ENCODE data around the gene PRSS33.

The PRSS33 gene

DNA sequence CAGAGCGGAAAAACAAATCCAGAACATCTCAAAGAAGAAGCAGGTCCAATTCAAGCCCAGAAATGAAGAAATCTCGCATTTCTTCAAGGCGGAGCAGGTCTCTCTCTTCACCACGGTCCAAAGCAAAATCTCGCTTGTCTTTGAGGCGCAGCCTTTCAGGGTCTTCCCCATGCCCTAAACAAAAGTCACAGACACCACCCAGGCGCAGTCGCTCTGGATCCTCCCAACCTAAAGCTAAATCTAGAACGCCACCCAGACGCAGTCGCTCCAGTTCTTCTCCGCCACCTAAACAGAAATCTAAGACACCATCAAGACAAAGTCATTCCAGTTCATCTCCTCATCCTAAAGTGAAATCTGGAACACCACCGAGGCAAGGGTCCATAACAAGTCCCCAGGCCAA lies 24.6 kb downstream of the PRSS33 start:
- TF ChIP-seq, protein P1, sequence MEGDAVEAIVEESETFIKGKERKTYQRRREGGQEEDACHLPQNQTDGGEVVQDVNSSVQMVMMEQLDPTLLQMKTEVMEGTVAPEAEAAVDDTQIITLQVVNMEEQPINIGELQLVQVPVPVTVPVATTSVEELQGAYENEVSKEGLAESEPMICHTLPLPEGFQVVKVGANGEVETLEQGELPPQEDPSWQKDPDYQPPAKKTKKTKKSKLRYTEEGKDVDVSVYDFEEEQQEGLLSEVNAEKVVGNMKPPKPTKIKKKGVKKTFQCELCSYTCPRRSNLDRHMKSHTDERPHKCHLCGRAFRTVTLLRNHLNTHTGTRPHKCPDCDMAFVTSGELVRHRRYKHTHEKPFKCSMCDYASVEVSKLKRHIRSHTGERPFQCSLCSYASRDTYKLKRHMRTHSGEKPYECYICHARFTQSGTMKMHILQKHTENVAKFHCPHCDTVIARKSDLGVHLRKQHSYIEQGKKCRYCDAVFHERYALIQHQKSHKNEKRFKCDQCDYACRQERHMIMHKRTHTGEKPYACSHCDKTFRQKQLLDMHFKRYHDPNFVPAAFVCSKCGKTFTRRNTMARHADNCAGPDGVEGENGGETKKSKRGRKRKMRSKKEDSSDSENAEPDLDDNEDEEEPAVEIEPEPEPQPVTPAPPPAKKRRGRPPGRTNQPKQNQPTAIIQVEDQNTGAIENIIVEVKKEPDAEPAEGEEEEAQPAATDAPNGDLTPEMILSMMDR (IDR thresholded peaks at IDR 0.05; ENCODE audit: insufficient read depth, low read length, missing control alignments) = no peak
- ChIA-PET CTCF (no interaction called here), POLR2A (interaction anchor here (1.2 kb wide), 1 partner anchor 10 kb away, joined by 4 read pairs; the partner anchor contains the start of gene SRRM2)
- no peak for DNase-seq (ENCODE audit: low read depth, low spot score)
- H3K4me3 ChIP-seq (ENCODE audit: low read depth, low read length) = no peak overlapping the region

DNA sequence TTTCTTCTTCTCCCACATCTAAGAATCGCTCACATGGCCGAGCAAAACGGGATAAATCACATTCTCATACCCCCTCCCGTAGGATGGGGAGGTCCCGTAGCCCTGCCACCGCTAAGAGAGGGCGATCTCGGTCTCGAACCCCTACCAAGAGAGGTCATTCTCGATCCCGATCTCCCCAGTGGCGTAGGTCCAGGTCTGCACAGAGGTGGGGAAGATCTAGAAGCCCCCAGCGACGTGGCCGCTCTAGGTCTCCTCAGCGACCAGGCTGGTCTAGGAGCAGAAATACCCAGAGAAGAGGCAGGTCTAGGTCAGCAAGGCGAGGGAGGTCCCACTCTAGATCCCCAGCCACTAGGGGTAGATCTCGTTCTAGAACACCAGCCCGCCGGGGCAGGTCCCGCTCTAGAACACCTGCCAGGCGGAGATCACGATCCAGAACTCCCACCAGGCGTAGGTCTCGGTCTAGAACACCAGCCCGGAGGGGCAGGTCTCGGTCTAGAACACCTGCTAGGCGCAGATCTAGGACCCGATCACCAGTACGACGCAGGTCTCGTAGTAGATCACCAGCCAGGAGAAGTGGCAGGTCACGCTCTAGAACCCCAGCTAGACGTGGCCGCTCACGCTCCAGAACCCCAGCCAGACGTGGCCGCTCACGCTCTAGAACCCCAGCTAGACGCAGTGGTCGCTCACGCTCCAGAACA lies 25.3 kb downstream of the PRSS33 start:
- DNase-seq (ENCODE audit: low read depth, low spot score) = no peak
- ChIA-PET CTCF (no interaction called here), POLR2A (interaction anchor here (1.2 kb wide), 1 partner anchor 9 kb away, joined by 4 read pairs; the partner anchor contains the start of gene SRRM2)
- H3K4me3 ChIP-seq (ENCODE audit: low read depth, low read length) = no peak overlapping the region
- TF ChIP-seq, protein P1 (IDR thresholded peaks at IDR 0.05; ENCODE audit: insufficient read depth, low read length, missing control alignments) = no peak

DNA sequence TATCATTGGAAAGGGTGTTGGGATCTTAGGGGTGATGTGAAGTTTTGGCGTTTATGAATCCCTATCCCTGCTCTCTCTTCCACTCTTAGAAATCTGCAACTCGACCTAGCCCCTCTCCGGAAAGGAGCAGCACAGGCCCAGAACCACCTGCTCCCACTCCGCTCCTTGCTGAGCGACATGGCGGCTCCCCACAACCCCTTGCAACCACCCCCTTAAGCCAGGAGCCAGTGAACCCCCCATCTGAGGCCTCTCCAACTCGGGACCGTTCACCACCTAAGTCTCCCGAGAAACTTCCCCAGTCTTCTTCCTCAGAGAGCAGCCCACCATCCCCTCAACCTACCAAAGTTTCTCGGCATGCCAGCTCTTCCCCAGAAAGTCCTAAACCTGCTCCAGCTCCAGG lies 25.9 kb downstream of the PRSS33 start:
- TF ChIP-seq, protein P1 (IDR thresholded peaks at IDR 0.05; ENCODE audit: insufficient read depth, low read length, missing control alignments) = no peak
- no peak for DNase-seq (ENCODE audit: low read depth, low spot score)
- POLR2A ChIA-PET = no interaction called here
- no peak overlapping the region for H3K4me3 ChIP-seq (ENCODE audit: low read depth, low read length)
- CTCF ChIA-PET = no interaction called here

DNA sequence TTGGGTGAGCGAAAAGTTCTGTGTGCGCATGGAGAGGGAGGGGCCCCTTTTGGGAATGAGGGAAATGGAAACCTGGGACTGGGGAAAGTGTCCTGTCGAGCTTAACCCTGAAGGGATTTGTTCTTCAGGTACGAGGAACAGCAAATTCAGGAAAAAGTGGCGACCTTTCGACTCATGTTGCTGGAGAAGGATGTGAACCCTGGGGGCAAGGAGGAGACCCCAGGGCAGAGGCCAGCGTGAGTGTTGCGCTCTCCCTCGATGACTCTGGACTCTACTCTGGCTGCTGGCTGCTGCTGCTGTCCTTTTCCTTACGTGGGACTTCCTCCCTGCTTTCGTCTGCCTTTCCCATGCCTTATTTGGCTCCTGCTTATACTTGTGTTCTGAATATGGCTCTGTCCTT lies 30.0 kb downstream of the PRSS33 start:
- H3K4me3 ChIP-seq (ENCODE audit: low read depth, low read length) = no peak overlapping the region
- CTCF ChIA-PET = interaction anchor here (0.7 kb wide), 1 partner anchor 9 kb away, joined by 3 read pairs; no protein-coding TSS in a partner anchor
- DNase-seq (ENCODE audit: low read depth, low spot score) = no peak
- POLR2A ChIA-PET = interaction anchor here (1.0 kb wide), 1 partner anchor 10 kb away, joined by 5 read pairs; no protein-coding TSS in a partner anchor
- TF ChIP-seq, protein P1 (IDR thresholded peaks at IDR 0.05; ENCODE audit: insufficient read depth, low read length, missing control alignments) = no peak

DNA sequence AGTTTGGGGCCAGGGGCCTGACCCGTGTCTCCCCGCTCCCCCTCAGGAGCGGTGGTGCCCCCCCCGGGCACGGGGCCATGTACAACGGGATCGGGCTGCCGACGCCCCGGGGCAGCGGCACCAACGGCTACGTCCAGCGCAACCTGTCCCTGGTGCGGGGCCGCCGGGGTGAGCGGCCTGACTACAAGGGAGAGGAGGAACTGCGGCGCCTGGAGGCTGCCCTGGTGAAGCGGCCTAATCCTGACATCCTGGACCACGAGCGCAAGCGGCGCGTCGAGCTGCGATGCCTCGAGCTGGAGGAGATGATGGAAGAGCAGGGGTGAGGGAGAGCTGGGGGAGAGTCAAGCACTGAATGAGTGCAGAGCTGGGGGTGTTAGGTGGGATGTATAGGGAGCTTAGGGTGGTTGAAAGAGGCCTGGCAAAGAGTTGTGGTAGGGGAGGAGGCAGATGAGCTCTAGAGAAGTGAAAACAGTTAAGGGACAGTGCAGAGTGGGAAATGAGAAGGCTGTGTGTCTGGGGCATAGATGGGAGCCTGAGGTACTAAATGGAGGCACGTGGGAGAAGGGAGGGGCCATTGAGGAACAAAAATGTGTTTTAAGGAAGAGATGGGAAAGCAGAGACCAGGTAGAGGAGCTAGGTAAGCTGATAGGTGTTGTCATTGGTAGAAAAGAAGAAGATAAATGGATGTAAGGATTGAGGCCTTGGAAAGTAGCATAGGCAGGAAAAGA lies 30.9 kb downstream of the PRSS33 start:
- CTCF ChIA-PET = interaction anchor here (0.8 kb wide), 1 partner anchor 11 kb away, joined by 3 read pairs; no protein-coding TSS in a partner anchor
- no peak overlapping the region for H3K4me3 ChIP-seq (ENCODE audit: low read depth, low read length)
- no peak for DNase-seq (ENCODE audit: low read depth, low spot score)
- TF ChIP-seq, protein P1 (IDR thresholded peaks at IDR 0.05; ENCODE audit: insufficient read depth, low read length, missing control alignments) = no peak
- POLR2A ChIA-PET = interaction anchor here (0.8 kb wide), 1 partner anchor 18 kb away, joined by 3 read pairs; no protein-coding TSS in a partner anchor

DNA sequence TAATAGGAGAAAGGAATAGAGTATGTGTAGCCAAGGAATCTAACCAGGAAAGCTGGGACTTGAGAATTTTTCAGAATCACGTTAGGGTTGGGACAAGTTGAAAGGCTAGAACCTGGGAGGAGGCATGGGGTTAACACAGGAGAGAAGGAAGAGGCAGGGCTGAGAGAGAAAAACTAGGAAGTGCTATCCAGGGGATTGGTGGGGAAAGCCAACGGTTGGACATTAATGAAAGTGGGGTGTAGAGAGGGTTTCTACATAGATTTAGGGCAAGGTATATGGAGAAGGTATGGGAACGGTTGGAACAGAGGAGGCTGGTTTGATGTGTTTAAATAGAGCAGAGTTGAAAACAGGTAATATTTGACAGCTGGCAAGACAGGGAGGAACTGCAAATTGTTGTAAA lies 32.2 kb downstream of the PRSS33 start:
- TF ChIP-seq, protein P1 (IDR thresholded peaks at IDR 0.05; ENCODE audit: insufficient read depth, low read length, missing control alignments) = no peak
- CTCF ChIA-PET = interaction anchor here (1.0 kb wide), 1 partner anchor 84 kb away, joined by 3 read pairs; no protein-coding TSS in a partner anchor
- DNase-seq (ENCODE audit: low read depth, low spot score) = no peak
- POLR2A ChIA-PET = no interaction called here
- H3K4me3 ChIP-seq (ENCODE audit: low read depth, low read length) = peak overlapping the region; percentile 32

Data from AG04449 (cell line).